NCI-H2081 (cell line): Measurements from ENCODE around the gene KCNQ5.
"Not testable (repeated sequence)": the region's sequence is repeated elsewhere in the genome, so short reads cannot be mapped to it uniquely, and the experiment has no call there.

Experiments used
- DNase-seq, 2 experiments: peaks; one replicate each; lab custom pipeline; 2025; lab: John Stamatoyannopoulos, UW

KCNQ5 gene

GRCh38 chr6:72844614-72845013 is 222.8 kb downstream of the KCNQ5 start:
- DNase-seq: no peak

GRCh38 chr6:72849346-72849745 is 227.5 kb downstream of the KCNQ5 start:
- DNase-seq: no peak

- no peak for DNase-seq
Measured at GRCh38 chr6:72850040-72850439, 228.2 kb downstream of the KCNQ5 start.

- no peak for DNase-seq
Measured at GRCh38 chr6:72850469-72850868, 228.6 kb downstream of the KCNQ5 start.

GRCh38 chr6:72855471-72855870 is 233.6 kb downstream of the KCNQ5 start:
- DNase-seq: no peak

GRCh38 chr6:72856801-72857200 is 234.9 kb downstream of the KCNQ5 start:
- no peak for DNase-seq

GRCh38 chr6:72857791-72858585 is 236.1 kb downstream of the KCNQ5 start:
- DNase-seq: no peak

- DNase-seq: no peak
Measured at GRCh38 chr6:72861059-72861458, 239.2 kb downstream of the KCNQ5 start.

- no peak for DNase-seq
Measured at GRCh38 chr6:72861935-72862432, 240.1 kb downstream of the KCNQ5 start.

GRCh38 chr6:72863131-72863530 is 241.3 kb downstream of the KCNQ5 start:
- no peak for DNase-seq

GRCh38 chr6:72864236-72864635 is 242.4 kb downstream of the KCNQ5 start:
- DNase-seq: no peak

GRCh38 chr6:72864799-72865198 is 242.9 kb downstream of the KCNQ5 start:
- DNase-seq: no peak

GRCh38 chr6:72865467-72865866 is 243.6 kb downstream of the KCNQ5 start:
- no peak for DNase-seq

GRCh38 chr6:72869621-72870020 is 247.8 kb downstream of the KCNQ5 start:
- no peak for DNase-seq

- no peak for DNase-seq
Measured at GRCh38 chr6:72873433-72873832, 251.6 kb downstream of the KCNQ5 start.

GRCh38 chr6:72876256-72876655 is 254.4 kb downstream of the KCNQ5 start:
- no peak for DNase-seq

GRCh38 chr6:72886170-72886569 is 264.3 kb downstream of the KCNQ5 start:
- DNase-seq: no peak

- no peak for DNase-seq
Measured at GRCh38 chr6:72890233-72890632, 268.4 kb downstream of the KCNQ5 start.

- DNase-seq: no peak
Measured at GRCh38 chr6:72890671-72891070, 268.8 kb downstream of the KCNQ5 start.

GRCh38 chr6:72892901-72893300 is 271.0 kb downstream of the KCNQ5 start:
- no peak for DNase-seq

GRCh38 chr6:72894091-72894490 is 272.2 kb downstream of the KCNQ5 start:
- peak; percentile 41 to 84 for DNase-seq

- not testable (repeated sequence) for DNase-seq
Measured at GRCh38 chr6:72898313-72898712, 276.4 kb downstream of the KCNQ5 start.

GRCh38 chr6:72905705-72906478 is 284.0 kb downstream of the KCNQ5 start:
- DNase-seq: no peak
